ENCODE data around the gene CD8A.

- TF ChIP-seq, protein P1, sequence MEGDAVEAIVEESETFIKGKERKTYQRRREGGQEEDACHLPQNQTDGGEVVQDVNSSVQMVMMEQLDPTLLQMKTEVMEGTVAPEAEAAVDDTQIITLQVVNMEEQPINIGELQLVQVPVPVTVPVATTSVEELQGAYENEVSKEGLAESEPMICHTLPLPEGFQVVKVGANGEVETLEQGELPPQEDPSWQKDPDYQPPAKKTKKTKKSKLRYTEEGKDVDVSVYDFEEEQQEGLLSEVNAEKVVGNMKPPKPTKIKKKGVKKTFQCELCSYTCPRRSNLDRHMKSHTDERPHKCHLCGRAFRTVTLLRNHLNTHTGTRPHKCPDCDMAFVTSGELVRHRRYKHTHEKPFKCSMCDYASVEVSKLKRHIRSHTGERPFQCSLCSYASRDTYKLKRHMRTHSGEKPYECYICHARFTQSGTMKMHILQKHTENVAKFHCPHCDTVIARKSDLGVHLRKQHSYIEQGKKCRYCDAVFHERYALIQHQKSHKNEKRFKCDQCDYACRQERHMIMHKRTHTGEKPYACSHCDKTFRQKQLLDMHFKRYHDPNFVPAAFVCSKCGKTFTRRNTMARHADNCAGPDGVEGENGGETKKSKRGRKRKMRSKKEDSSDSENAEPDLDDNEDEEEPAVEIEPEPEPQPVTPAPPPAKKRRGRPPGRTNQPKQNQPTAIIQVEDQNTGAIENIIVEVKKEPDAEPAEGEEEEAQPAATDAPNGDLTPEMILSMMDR (IDR thresholded peaks at IDR 0.05; ENCODE audit: low read depth, low read length, poor library complexity, severe bottlenecking): no peak
- TF ChIP-seq EZH2phosphoT487 (IDR thresholded peaks at IDR 0.05; ENCODE audit: borderline replicate concordance, low read length): no peak
These were observed 2.5 kb downstream of the CD8A start for GRCh38 chr2:86788165-86788564.
